Measurements from ENCODE around the gene GALT.

DNA sequence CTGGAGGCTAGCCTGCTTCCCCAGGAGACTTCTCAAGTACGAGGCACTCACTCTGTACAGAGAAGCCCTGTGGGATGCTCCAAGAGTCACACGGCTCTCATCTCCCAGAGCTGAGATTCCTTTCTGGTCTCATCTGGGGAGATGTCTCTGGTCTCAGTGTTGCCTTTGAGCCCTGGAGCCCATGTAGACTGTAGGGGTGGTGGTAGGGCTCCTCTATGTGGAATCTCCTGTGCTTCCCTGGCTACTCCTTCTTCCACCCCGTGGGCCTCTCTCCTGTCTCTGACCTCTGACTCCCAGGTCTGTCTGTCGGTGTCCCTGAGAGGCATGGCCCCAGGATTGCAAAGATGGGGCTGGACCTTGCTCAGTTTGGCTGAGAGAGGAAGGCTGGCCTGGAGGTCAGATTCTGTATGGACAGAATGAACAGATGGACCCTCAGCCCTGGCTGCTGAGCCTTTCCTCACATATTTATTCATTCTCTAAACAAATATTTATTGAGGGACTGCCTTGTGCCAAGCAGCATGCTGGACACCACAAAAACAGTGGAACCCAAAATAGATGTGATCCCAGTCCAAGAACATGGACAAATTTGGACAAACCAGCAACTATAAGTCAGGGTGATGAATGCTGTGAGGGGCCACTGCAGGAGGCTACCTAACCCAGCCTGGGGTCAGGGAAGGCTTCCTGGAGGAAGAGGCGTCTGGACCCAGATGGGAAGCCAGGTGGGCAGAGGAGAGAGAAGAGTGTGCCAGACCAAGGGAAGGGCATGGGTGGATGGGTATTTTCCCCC lies 42.0 kb downstream of the GALT start:
- TF ChIP-seq, protein P1, sequence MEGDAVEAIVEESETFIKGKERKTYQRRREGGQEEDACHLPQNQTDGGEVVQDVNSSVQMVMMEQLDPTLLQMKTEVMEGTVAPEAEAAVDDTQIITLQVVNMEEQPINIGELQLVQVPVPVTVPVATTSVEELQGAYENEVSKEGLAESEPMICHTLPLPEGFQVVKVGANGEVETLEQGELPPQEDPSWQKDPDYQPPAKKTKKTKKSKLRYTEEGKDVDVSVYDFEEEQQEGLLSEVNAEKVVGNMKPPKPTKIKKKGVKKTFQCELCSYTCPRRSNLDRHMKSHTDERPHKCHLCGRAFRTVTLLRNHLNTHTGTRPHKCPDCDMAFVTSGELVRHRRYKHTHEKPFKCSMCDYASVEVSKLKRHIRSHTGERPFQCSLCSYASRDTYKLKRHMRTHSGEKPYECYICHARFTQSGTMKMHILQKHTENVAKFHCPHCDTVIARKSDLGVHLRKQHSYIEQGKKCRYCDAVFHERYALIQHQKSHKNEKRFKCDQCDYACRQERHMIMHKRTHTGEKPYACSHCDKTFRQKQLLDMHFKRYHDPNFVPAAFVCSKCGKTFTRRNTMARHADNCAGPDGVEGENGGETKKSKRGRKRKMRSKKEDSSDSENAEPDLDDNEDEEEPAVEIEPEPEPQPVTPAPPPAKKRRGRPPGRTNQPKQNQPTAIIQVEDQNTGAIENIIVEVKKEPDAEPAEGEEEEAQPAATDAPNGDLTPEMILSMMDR (conservative IDR thresholded peaks at IDR 0.05; ENCODE audit: low read length), result no peak
- no peak for TF ChIP-seq EZH2phosphoT487 (IDR thresholded peaks at IDR 0.05; ENCODE audit: borderline replicate concordance, low read depth, low read length)
